Islet of Langerhans (tissue), 1 donor: Measurements from ENCODE around the gene PMVK.

Experiments
- FAIRE-seq: peaks from one replicate; lab custom pipeline; 2011; peaks lifted over from hg19 to GRCh38; lab: Jason Lieb, UNC

Gene PMVK

GRCh38 chr1:154878371-154879037, 58.0 kb downstream of the PMVK start:
- FAIRE-seq, result no peak

DNA sequence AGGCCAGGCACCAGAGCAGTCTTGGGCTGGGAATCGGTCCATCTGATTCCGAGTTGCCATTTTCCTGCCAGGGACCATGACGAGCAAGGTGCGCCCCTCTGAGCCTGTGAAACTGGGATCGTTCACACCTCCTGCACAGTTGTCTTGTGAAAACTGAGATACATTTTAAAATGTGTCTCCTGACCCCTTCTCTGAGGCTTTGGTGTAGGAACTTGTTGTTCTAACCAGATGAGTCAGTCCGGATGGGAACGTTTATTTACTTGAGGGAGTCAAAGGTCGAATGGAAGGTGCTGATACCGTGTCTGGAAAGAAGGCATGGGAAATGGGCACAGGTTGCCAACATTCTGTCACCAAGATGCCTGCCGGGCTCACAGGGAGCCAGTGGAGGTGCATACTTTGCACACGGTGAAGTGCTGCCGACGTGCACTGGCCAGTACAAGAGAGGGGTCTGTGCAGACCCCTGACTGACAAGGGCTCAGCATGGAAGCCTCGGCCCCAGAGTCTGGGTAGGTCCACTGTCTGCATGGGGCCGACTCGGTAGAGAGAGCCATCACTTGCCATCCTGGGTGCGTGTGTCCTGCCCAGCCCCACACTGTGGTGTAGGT, 59.0 kb downstream of the PMVK start:
- FAIRE-seq, result no peak

- no peak for FAIRE-seq
Observed at GRCh38 chr1:154876842-154877369, 59.6 kb downstream of the PMVK start.
